Neuron (in vitro differentiated cells): Measurements from ENCODE around the gene PIK3C3.

Experiments
- H2AFZ ChIP-seq: one replicate; pipeline ENCODE4 v1.6.1; 2013; ENCODE audit warnings: low read depth, mild to moderate bottlenecking, inconsistent platforms, low read length, moderate library complexity
- H3K27me3 ChIP-seq: one replicate; pipeline ENCODE4 v1.6.1; 2013; ENCODE audit warnings: low read length; ENCODE audit not compliant: insufficient read depth
- H3K36me3 ChIP-seq: one replicate; pipeline ENCODE4 v1.6.1; 2013; ENCODE audit warnings: low read length; ENCODE audit not compliant: insufficient read depth
- H3K4me1 ChIP-seq: one replicate; pipeline ENCODE4 v1.6.1; 2013; ENCODE audit warnings: low read length; ENCODE audit not compliant: insufficient read depth
- H3K4me3 ChIP-seq: 2 replicates; pipeline ENCODE4 v1.5.1; 2013; ENCODE audit warnings: mild to moderate bottlenecking, low read length, moderate library complexity
- H3K9me3 ChIP-seq: one replicate; pipeline ENCODE4 v1.6.1; 2013; ENCODE audit warnings: low read length

PIK3C3 gene

GRCh38 chr18:41973983-41974382 is 18.9 kb downstream of the PIK3C3 start:
- H3K27me3 ChIP-seq, result no peaks in the 10 kb centered on the region
- no peak overlapping the region for H3K4me3 ChIP-seq
- no peaks in the 10 kb centered on the region for H3K4me1 ChIP-seq

GRCh38 chr18:41974796-41975201 is 19.8 kb downstream of the PIK3C3 start:
- H2AFZ ChIP-seq, result no peak overlapping the region
- no peaks in the 10 kb centered on the region for H3K27me3 ChIP-seq
- no peaks in the 10 kb centered on the region for H3K4me1 ChIP-seq
- H3K36me3 ChIP-seq, result peaks cover 28% of the 10 kb centered on the region
- H3K9me3 ChIP-seq, result no peaks in the 10 kb centered on the region
- no peak overlapping the region for H3K4me3 ChIP-seq

More at GRCh38 chr18:41973983-41974382, 18.9 kb downstream of the PIK3C3 start:
- Histone ChIP-seq H3K36me3 (peaks cover 28% of the 10 kb centered on the region), H2AFZ (no peak overlapping the region), H3K9me3 (no peaks in the 10 kb centered on the region)

- Histone ChIP-seq H3K4me3 (no peak overlapping the region), H3K9me3 (no peaks in the 10 kb centered on the region), H3K4me1 (no peaks in the 10 kb centered on the region), H3K36me3 (peaks cover 23% of the 10 kb centered on the region), H2AFZ (no peak overlapping the region), H3K27me3 (no peaks in the 10 kb centered on the region)
Measured at GRCh38 chr18:41975284-41975683, 20.2 kb downstream of the PIK3C3 start.

GRCh38 chr18:41977233-41977632 is 22.2 kb downstream of the PIK3C3 start:
- Histone ChIP-seq H3K4me3 (no peak overlapping the region), H3K4me1 (no peaks in the 10 kb centered on the region), H2AFZ (no peak overlapping the region), H3K27me3 (no peaks in the 10 kb centered on the region), H3K36me3 (peaks cover 13% of the 10 kb centered on the region), H3K9me3 (no peaks in the 10 kb centered on the region)

GRCh38 chr18:41982942-41983660 is 28.1 kb downstream of the PIK3C3 start:
- Histone ChIP-seq H3K4me3 (no peak overlapping the region), H3K9me3 (no peaks in the 10 kb centered on the region), H3K27me3 (no peaks in the 10 kb centered on the region), H3K36me3 (peaks cover 11% of the 10 kb centered on the region), H3K4me1 (peaks cover 6% of the 10 kb centered on the region), H2AFZ (no peak overlapping the region)

- H3K4me1 ChIP-seq, result peaks cover 6% of the 10 kb centered on the region
- H3K27me3 ChIP-seq, result no peaks in the 10 kb centered on the region
- peaks cover 20% of the 10 kb centered on the region for H3K36me3 ChIP-seq
- no peak overlapping the region for H3K4me3 ChIP-seq
- no peaks in the 10 kb centered on the region for H3K9me3 ChIP-seq
- H2AFZ ChIP-seq, result no peak overlapping the region
Measured at GRCh38 chr18:41985914-41986313, 30.9 kb downstream of the PIK3C3 start.

GRCh38 chr18:41989508-41989907 is 34.5 kb downstream of the PIK3C3 start:
- Histone ChIP-seq H3K4me3 (no peak overlapping the region), H3K27me3 (no peaks in the 10 kb centered on the region), H3K4me1 (no peaks in the 10 kb centered on the region), H2AFZ (no peak overlapping the region), H3K9me3 (no peaks in the 10 kb centered on the region), H3K36me3 (peaks cover 34% of the 10 kb centered on the region)

GRCh38 chr18:41992066-41992465 is 37.0 kb downstream of the PIK3C3 start:
- Histone ChIP-seq H3K36me3 (peaks cover 42% of the 10 kb centered on the region), H3K9me3 (no peaks in the 10 kb centered on the region), H3K27me3 (no peaks in the 10 kb centered on the region), H3K4me1 (no peaks in the 10 kb centered on the region), H3K4me3 (no peak overlapping the region), H2AFZ (no peak overlapping the region)

- Histone ChIP-seq H3K36me3 (peaks cover 47% of the 10 kb centered on the region), H2AFZ (no peak overlapping the region), H3K9me3 (no peaks in the 10 kb centered on the region), H3K4me3 (no peak overlapping the region), H3K4me1 (no peaks in the 10 kb centered on the region), H3K27me3 (no peaks in the 10 kb centered on the region)
Measured at GRCh38 chr18:41992703-41993102, 37.7 kb downstream of the PIK3C3 start.

- Histone ChIP-seq H3K4me3 (no peak overlapping the region), H3K36me3 (peaks cover 47% of the 10 kb centered on the region), H3K27me3 (no peaks in the 10 kb centered on the region), H3K9me3 (no peaks in the 10 kb centered on the region), H3K4me1 (no peaks in the 10 kb centered on the region), H2AFZ (no peak overlapping the region)
Measured at GRCh38 chr18:41993151-41993550, 38.1 kb downstream of the PIK3C3 start.

GRCh38 chr18:41996020-41996419 is 41.0 kb downstream of the PIK3C3 start:
- Histone ChIP-seq H3K36me3 (peaks cover 54% of the 10 kb centered on the region), H3K27me3 (no peaks in the 10 kb centered on the region), H3K9me3 (no peaks in the 10 kb centered on the region), H2AFZ (no peak overlapping the region), H3K4me1 (no peaks in the 10 kb centered on the region), H3K4me3 (no peak overlapping the region)

GRCh38 chr18:41999751-42000150 is 44.7 kb downstream of the PIK3C3 start:
- Histone ChIP-seq H2AFZ (no peak overlapping the region), H3K27me3 (no peaks in the 10 kb centered on the region), H3K9me3 (no peaks in the 10 kb centered on the region), H3K36me3 (peaks cover 67% of the 10 kb centered on the region), H3K4me1 (no peaks in the 10 kb centered on the region), H3K4me3 (no peak overlapping the region)

GRCh38 chr18:42001801-42002200 is 46.8 kb downstream of the PIK3C3 start:
- peaks cover 72% of the 10 kb centered on the region for H3K36me3 ChIP-seq
- H3K4me1 ChIP-seq, result no peaks in the 10 kb centered on the region
- H2AFZ ChIP-seq, result no peak overlapping the region
- H3K4me3 ChIP-seq, result no peak overlapping the region
- H3K9me3 ChIP-seq, result no peaks in the 10 kb centered on the region
- no peaks in the 10 kb centered on the region for H3K27me3 ChIP-seq

- Histone ChIP-seq H3K36me3 (peaks cover 62% of the 10 kb centered on the region), H3K9me3 (no peaks in the 10 kb centered on the region)
Measured at GRCh38 chr18:42004653-42005052, 49.6 kb downstream of the PIK3C3 start.

More at GRCh38 chr18:42004653-42005052, 49.6 kb downstream of the PIK3C3 start:
- Histone ChIP-seq H2AFZ (no peak overlapping the region), H3K4me3 (no peak overlapping the region), H3K27me3 (no peaks in the 10 kb centered on the region), H3K4me1 (no peaks in the 10 kb centered on the region)
